OCI-LY7 (cell line): Measurements from ENCODE around the gene HHLA2. TPM values are rescaled to one million over a fixed set of nuclear protein-coding genes. Genes with fewer than 3 reads are reported as not detected.

Experiments used
- BruUV-seq: library from RNA; stranded (reverse); fragments of 400-500 nt; replicated peaks from 2 replicates; lab custom pipeline; 2021; lab: Mats Ljungman, UMichigan
- CTCF ChIA-PET: fragments of 300-600 bp; sonication (Branson Sonifier 250); formaldehyde crosslinking; loops from one replicate; lab custom pipeline; 2022; ENCODE audit warnings: antibody characterized with exemption; ENCODE audit not compliant: unreplicated experiment; lab: Charles Lee
- POLR2A ChIA-PET: fragments of 300-600 bp; sonication (Branson Sonifier 250); formaldehyde crosslinking; loops from one replicate; lab custom pipeline; 2022; ENCODE audit warnings: antibody characterized with exemption; lab: Charles Lee
- DNase-seq: peaks from one replicate; pipeline ENCODE4 v3.0.0-alpha.2; 2015; ENCODE audit warnings: low spot score
- H2AFZ ChIP-seq: fragments of 200-600 bp; sonication (generic), shearing (Covaris generic); 2 replicates; pipeline ENCODE4 v1.6.1; 2014; ENCODE audit warnings: mild to moderate bottlenecking, antibody characterized with exemption, low read length, moderate library complexity
- H3K27ac ChIP-seq: fragments of 200-600 bp; sonication (generic); 2 replicates; pipeline ENCODE4 v1.5.1; 2014; ENCODE audit warnings: mixed run types, low read depth, mild to moderate bottlenecking, moderate library complexity, low read length, inconsistent platforms; ENCODE audit not compliant: poor library complexity, severe bottlenecking
- H3K36me3 ChIP-seq: fragments of 200-600 bp; sonication (generic); 2 replicates; pipeline ENCODE4 v1.6.1; 2014; ENCODE audit warnings: mild to moderate bottlenecking, antibody characterized with exemption, low read length, moderate library complexity, mixed read lengths; ENCODE audit not compliant: insufficient read depth
- H3K4me1 ChIP-seq: fragments of 200-600 bp; sonication (generic); 2 replicates; pipeline ENCODE4 v1.5.1; 2014; ENCODE audit warnings: mild to moderate bottlenecking, low read length; ENCODE audit not compliant: insufficient read depth, poor library complexity, severe bottlenecking
- H3K4me2 ChIP-seq: fragments of 200-600 bp; sonication (generic); 2 replicates; pipeline ENCODE4 v1.6.1; 2014; ENCODE audit warnings: mild to moderate bottlenecking, low read length
- H3K4me3 ChIP-seq: fragments of 200-600 bp; sonication (generic); 2 replicates; pipeline ENCODE4 v1.5.1; 2014; ENCODE audit warnings: mild to moderate bottlenecking, low read depth, low read length; ENCODE audit not compliant: poor library complexity, severe bottlenecking
- H3K79me2 ChIP-seq: fragments of 200-600 bp; sonication (generic); 2 replicates; pipeline ENCODE4 v1.6.1; 2016; ENCODE audit warnings: low read depth, mild to moderate bottlenecking, low read length, moderate library complexity, mixed read lengths; ENCODE audit not compliant: insufficient read depth
- H3K9me2 ChIP-seq: fragments of 200-600 bp; sonication (generic); 2 replicates; pipeline ENCODE4 v1.6.1; 2016; ENCODE audit warnings: mild to moderate bottlenecking, low read length, mixed read lengths; ENCODE audit not compliant: insufficient read depth
- H3K9me3 ChIP-seq: fragments of 200-600 bp; sonication (generic); 2 replicates; pipeline ENCODE4 v1.6.1; 2014; ENCODE audit warnings: mild to moderate bottlenecking, mixed run types, low read length, mixed read lengths
- H4K20me1 ChIP-seq: fragments of 200-600 bp; sonication (generic); 2 replicates; pipeline ENCODE4 v1.6.1; 2014; ENCODE audit warnings: mild to moderate bottlenecking, antibody characterized with exemption, low read length, moderate library complexity, mixed read lengths; ENCODE audit not compliant: insufficient read depth
- EZH2phosphoT487 ChIP-seq: fragments of 200-600 bp; sonication (generic); IDR thresholded peaks from 2 replicates; pipeline ENCODE4 v1.6.1; 2018; ENCODE audit warnings: low read depth, borderline replicate concordance, mild to moderate bottlenecking, mixed run types, antibody characterized with exemption, low read length, moderate library complexity, mixed read lengths
- intact Hi-C: fragments of 100-400 bp; cut with micrococcal nuclease; formaldehyde crosslinking; loops from one replicate; pipeline ENCODE4 v1.10.0; 2022; ENCODE audit not compliant: unreplicated experiment
- total RNA-seq, 2 experiments: library from RNA; depleted of rRNA in 1 of 2; stranded (reverse); fragments of >200 nt in 1 of 2; shearing (Covaris generic) in 1 of 2; gene quantifications; 2 replicates each; pipeline ENCODE4 v1.2.3, GENCODE V29; 2014 to 2022
- TF ChIP-seq, protein P1 (sequence below): fragments of 200-600 bp; sonication (generic); conservative IDR thresholded peaks from 2 replicates; pipeline ENCODE4 v1.5.1; 2014; ENCODE audit warnings: mild to moderate bottlenecking, antibody characterized with exemption, low read length, moderate library complexity, mixed read lengths

HHLA2 gene
- total RNA-seq, 2 experiments from 2014 or later: not detected

DNA sequence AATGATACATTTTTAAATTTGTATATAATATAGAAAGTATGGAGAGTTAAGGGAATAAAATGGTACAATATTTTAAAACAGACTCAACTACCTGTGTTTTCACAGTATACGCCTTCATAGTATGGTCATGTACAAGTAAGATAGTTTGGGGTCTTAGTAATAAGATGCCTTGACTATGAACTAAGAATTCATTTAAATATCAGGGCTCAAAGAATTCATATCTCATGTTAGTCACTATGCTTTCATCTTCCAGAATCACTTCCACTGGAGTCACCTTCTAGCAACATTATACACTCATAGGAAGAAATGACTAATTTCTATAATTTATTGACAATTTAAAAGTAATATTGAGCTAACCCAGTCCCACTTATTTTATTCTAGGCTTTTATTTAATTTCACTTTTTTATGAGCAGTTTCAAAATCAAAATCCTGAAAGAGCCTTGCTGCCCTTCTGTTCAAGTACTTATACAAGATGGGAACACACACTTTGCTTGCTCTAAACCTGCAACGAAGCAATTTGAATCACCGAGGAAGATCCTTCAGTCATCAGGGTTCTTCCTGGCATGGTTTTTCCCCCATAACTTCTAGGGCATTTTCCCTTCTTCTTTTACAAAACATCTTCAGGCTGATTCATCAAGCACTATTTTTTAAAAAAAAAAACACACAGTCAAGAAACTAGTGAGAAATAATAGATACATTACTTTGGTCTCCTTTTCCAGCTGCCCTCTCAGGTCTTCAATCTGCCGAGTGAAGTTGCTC is 119.9 kb downstream of the HHLA2 start:
- Histone ChIP-seq H3K9me3 (no peaks in the 10 kb centered on the region), H3K4me2 (no peak overlapping the region), H3K27ac (no peak overlapping the region), H3K79me2 (no peaks in the 10 kb centered on the region), H3K9me2 (no peaks in the 10 kb centered on the region), H3K4me1 (no peaks in the 10 kb centered on the region), H4K20me1 (no peaks in the 10 kb centered on the region), H3K36me3 (no peaks in the 10 kb centered on the region), H3K4me3 (no peak overlapping the region), H2AFZ (no peak overlapping the region)
- no peak for TF ChIP-seq EZH2phosphoT487
- TF ChIP-seq, protein P1, sequence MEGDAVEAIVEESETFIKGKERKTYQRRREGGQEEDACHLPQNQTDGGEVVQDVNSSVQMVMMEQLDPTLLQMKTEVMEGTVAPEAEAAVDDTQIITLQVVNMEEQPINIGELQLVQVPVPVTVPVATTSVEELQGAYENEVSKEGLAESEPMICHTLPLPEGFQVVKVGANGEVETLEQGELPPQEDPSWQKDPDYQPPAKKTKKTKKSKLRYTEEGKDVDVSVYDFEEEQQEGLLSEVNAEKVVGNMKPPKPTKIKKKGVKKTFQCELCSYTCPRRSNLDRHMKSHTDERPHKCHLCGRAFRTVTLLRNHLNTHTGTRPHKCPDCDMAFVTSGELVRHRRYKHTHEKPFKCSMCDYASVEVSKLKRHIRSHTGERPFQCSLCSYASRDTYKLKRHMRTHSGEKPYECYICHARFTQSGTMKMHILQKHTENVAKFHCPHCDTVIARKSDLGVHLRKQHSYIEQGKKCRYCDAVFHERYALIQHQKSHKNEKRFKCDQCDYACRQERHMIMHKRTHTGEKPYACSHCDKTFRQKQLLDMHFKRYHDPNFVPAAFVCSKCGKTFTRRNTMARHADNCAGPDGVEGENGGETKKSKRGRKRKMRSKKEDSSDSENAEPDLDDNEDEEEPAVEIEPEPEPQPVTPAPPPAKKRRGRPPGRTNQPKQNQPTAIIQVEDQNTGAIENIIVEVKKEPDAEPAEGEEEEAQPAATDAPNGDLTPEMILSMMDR: no peak
- POLR2A ChIA-PET: no interaction called here
- CTCF ChIA-PET: no interaction called here
- no TSS peak for BruUV-seq
- DNase-seq: no peak
- intact Hi-C loops: no loop called here

DNA sequence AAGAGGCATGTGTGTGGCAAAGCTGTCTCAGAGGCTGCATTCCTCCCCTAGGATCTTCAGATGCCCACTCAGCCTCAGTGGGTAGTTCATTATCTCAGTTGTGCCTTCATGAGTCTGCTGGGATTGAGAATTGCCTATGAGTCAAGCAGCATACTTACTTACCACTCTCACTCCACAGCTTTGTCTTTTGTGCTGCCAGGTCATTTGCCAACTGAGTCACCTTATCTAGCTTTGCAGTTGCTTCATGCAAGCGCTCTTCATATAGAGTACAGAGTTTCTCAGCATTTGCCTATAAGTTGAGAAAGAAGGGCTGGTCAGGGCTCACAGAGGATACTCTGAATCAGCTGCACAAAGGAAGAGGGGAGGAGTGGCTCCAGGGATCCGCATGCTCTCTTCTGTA is 124.6 kb downstream of the HHLA2 start:
- no TSS peak for BruUV-seq
- CTCF ChIA-PET: no interaction called here
- intact Hi-C loops: no loop called here

More for the DNA sequence above, 124.6 kb downstream of the HHLA2 start:
- Histone ChIP-seq H4K20me1 (no peaks in the 10 kb centered on the region), H3K9me3 (no peaks in the 10 kb centered on the region), H3K27ac (no peak overlapping the region), H3K9me2 (no peaks in the 10 kb centered on the region), H2AFZ (no peak overlapping the region), H3K79me2 (no peaks in the 10 kb centered on the region), H3K4me3 (no peak overlapping the region), H3K4me2 (no peak overlapping the region), H3K36me3 (no peaks in the 10 kb centered on the region), H3K4me1 (no peaks in the 10 kb centered on the region)
- POLR2A ChIA-PET: interaction anchor here (0.6 kb wide), 1 partner anchor 526 kb away, joined by 4 read pairs; no protein-coding TSS in a partner anchor
- TF ChIP-seq, protein P1: no peak
- TF ChIP-seq EZH2phosphoT487: no peak
- DNase-seq: no peak

Other genes starting within 250 kb of the HHLA2 start
- gene CD47, start 205.5 kb upstream of the HHLA2 start, total RNA-seq (2014; rRNA removed; shearing (Covaris generic)): 40.8 and 43.9 TPM in 2 replicates
- gene CD47, start 205.5 kb upstream of the HHLA2 start, total RNA-seq (2022): 50.0 and 59.9 TPM in 2 replicates
- gene IFT57, start 74.1 kb upstream of the HHLA2 start, total RNA-seq (2014; rRNA removed; shearing (Covaris generic)): 61.9 and 68.2 TPM in 2 replicates
- gene IFT57, start 74.1 kb upstream of the HHLA2 start, total RNA-seq (2022): 44.1 and 46.5 TPM in 2 replicates
- 0.57 and 1.1 TPM in 2 replicates for gene MYH15, start 214.0 kb downstream of the HHLA2 start, total RNA-seq (2014; rRNA removed; shearing (Covaris generic))
- 0.06 and 0.46 TPM in 2 replicates for gene MYH15, start 214.0 kb downstream of the HHLA2 start, total RNA-seq (2022)